ENCODE measurements around the gene ZBTB11.

GRCh38 chr3:101709126-101709525 is 32.2 kb upstream of the ZBTB11 start:
- TF ChIP-seq USF2 (IDR thresholded peaks at IDR 0.05; ENCODE audit: borderline replicate concordance, low read depth, low read length) (no peak), CTCF (IDR thresholded peaks at IDR 0.05) (no peak), USF1 (IDR thresholded peaks at IDR 0.05; ENCODE audit: borderline replicate concordance, low read depth) (no peak), SIN3A (IDR thresholded peaks at IDR 0.05; ENCODE audit: borderline replicate concordance, low read depth, low read length) (no peak), SMC3 (IDR thresholded peaks at IDR 0.05; ENCODE audit: low read depth, low read length) (no peak), EZH2phosphoT487 (IDR thresholded peaks at IDR 0.05; ENCODE audit: borderline replicate concordance, low read depth) (no peak), POLR2AphosphoS5 (IDR thresholded peaks at IDR 0.05; ENCODE audit: low read depth, low read length) (no peak), NFIC (IDR thresholded peaks at IDR 0.05; ENCODE audit: borderline replicate concordance) (no peak), FOXM1 (IDR thresholded peaks at IDR 0.05; ENCODE audit: low read depth) (no peak), TEAD4 (IDR thresholded peaks at IDR 0.05; ENCODE audit: borderline replicate concordance, insufficient read depth) (no peak), EP300 (IDR thresholded peaks at IDR 0.05; ENCODE audit: borderline replicate concordance in 1 of 2, low read depth in 1 of 2, low read length in 1 of 2) (no peak), GABPA (IDR thresholded peaks at IDR 0.05; ENCODE audit: low read depth) (no peak)
